HG03432 (cell line): ENCODE results near the gene NME7.

Experiments used
- ATAC-seq: cut with Tn5 transposase; IDR thresholded peaks from one replicate; pipeline ENCODE4 v1.9.1; 2021; ENCODE audit warnings: mild to moderate bottlenecking, moderate library complexity; ENCODE audit not compliant: unreplicated experiment

NME7 gene

DNA sequence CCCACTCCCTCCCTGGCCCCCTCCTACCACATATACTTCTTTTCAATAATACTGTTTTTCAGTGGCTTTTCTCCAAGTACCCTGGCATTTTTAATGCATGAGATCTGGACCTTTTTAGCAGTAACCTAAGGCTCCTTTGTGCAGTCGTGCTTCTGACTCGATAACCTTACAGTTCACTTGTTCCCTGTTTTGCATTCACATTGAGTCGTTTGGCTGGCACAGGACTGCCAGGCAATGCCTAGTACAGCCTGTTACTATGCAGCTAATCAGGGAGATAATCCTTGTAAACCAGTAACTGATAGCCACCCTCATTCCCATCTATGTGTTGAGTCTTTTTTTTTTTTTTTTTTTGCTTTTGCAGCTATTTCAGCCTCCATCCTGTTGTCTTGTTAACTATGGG is 257.4 kb downstream of the NME7 start:
- ATAC-seq = no peak

DNA sequence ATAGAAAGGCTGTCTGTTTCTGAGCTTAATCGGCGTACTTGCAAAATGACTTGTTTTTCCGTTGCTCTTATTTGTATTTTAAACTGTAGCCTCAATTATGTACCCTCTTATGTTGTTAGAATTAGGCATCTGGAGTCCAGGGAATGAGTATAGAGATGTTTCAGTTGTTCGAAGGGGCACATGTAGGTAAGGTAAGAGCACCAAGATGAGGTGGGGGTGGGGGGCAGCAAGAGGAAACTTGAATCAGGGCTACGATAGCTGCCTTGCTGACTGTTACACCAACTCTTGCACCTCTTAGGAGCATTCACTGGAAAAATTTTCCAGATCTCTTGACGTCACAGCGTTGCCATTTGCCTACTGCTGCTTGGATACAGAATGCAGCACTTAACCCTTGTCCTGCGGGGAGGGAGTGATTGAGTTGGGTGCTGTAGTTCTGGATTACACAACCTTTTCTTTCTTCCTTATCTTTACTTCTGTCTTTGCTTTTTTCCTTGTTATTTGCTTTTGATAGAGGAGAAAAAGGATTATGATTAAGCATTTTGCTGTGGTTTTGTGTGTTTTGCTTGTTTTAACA is 257.9 kb downstream of the NME7 start:
- ATAC-seq = no peak

DNA sequence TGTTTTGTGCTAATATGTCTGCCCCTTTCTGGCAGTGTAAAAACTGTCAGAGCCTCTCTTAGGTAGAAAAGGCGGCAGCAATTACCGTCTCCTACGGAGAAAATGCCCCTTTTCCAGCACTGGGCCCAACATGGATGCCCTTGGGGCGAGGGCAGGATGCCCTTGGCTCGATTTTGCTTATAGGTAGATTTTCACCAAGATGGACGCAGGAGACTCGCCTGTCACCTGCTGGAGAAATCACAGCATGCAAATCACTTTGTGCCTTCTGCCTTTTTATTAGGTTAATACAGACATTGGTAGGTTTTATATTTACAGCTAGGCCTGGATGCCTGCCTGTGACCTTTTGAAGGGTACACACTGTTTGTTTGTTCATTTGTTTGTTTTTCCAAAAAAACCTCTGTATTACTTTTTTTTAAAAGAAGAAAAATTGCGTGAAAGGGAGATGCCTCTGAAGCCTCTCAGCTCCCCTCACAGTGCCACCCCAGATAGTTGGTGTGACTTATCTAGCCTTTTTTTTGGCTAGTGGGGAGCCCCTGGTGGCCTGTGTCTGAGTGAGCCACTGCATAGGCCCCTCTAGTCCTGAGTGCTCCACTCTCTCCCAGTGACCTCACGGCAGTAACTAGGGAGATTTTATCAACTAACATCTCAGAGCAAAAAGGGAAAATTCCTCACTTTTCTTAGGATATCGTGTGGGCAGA is 258.6 kb downstream of the NME7 start:
- no peak for ATAC-seq

DNA sequence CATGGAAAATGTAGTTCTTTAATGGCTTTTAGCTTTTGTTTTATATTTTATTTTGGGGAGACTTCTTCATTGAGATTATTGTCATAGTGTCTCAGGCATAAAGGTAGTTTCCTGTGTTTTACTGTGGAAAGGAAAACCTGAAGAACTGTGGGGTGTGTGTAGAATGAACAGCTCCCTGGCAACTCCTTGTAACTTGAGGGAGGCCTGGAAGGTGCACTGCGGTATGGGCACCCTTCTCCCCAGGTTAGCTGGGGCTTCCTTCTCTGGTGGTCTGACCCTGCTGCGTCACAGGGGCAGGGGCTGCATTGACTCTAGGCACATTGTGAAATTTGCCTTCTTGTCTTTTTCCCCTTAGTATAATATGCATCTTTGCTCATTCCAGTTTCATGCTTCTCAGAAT is 259.4 kb downstream of the NME7 start:
- ATAC-seq = no peak

DNA sequence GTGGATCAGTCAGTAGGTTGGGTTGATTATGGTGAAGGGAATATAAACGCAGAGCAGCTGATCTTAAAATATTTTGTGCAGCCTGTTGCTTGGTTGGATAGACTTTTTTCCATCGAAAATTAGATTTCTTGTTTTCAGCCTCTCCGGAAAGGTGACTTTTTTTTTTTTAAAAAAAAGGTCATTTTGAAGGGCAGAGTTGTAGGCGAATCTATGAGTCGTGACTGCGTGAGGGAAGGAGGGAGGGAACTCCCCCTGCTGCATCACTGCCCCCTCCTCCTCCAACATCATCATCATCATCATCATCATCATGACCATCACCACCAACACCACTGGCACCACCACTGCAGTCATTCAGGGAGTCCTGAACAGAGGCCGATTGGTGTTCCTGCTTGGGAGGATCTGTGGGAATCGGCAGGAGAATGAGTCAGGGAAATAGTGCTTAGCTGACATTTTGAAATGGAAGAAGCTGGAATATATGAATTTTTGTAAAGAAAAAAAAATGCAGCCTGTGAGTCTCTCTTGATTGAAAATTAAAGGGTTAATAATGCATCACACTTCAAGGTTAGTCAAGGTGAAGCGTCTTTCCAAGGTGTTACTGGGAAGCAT is 259.9 kb downstream of the NME7 start:
- no peak for ATAC-seq

DNA sequence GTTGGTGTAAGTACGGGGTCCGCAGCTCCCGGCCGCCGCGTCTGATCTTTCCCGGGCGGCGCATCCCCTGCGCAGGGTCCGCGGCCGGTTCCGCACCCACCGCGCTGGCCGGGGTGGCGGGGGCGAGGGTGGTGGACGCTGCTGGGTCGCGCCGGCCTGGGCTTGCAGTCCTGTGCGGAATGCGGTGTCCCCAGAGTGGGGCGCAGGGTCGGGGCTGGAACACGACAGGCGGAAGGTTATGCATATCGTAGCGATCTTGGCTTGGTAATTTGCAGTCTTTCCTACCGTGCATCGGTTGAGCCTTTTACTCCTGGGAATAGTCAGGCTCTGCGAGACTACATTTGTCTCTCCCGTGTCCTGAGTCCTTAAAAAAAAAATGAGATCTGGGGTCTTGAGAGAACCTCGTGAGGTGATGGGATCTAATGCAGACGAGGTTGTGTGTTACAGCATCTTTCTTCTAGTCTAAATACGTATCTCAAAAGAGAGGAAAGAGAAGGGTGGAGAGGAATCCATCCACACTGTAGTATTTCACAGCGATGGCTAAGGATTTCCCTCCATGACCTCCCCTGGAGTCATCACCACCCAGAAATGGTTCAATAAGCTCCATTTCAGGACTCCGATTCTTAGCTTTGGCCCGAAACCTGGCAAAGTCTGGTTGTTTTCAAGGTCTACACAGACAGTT is 260.5 kb downstream of the NME7 start:
- ATAC-seq = no peak

DNA sequence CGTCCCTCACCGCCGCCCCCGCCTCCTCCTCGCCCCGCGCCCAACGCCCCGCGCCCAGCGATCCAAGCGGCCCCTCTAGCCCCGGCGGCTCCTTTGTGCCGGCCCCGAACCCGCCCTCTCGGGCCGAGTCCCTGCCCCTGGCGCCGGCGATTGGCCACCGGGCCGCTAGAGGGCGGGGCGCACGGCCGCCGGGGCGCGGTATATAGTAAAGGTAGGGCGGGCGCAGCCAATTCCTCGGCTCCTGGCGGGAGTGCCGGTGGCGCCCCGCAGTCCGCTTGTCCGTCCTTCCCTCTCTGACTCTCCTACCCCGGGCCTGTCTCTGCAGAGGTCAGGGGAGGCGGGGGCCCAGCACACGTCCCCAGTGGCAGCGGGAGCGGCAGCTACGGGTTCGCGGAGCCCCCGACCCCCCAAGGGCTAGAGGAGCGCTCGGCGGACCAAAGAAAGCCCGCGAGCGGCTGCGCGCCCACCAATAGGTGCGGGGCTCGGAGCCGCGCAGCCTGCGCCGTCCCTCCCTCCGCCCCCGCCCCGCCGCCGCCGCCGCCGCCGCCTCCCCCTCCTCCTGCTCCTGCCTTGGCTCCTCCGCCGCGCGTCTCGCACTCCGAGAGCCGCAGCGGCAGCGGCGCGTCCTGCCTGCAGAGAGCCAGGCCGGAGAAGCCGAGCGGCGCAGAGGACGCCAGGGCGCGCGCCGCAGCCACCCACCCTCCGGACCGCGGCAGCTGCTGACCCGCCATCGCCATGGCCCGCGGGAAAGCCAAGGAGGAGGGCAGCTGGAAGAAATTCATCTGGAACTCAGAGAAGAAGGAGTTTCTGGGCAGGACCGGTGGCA is 261.3 kb downstream of the NME7 start, which contains the start of gene ATP1B1:
TSS of gene ATP1B1 (plus strand) at position 596 of the 826 bp plus-strand sequence. CDS start at position 736, 140 bp downstream.
- peak; percentile 89 for ATAC-seq

DNA sequence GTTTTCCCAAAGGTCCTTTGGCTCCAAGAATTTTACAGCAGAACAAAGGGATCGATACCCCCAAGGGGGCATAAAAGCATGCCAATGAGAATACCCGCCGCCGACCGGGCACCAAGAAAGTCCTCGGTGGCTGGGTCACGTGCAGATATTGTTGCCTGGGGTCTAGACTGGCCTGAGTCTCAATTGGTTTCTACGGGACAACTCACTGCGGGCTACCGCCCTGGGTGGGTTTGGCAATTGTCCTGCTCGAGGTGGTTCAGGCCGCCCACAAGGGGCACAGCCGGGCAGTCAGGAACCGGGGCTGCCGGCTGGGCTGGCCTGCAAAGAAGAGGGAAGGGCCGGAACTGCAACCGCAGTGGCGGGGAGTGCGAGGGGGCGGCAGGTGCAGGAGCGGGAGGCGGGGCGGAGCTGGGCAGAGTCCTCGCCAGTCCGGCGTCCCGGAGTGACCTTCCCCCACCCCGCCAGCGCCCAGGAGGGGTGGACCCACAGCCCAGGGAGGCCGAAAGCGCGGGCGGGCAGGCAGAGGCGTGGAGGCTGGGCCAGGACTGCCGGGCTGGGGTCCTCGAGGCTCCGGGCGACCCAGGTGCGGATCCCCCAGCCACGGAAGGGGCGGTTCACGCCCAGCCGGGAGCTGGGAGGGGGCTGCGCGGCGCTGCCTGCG is 262.0 kb downstream of the NME7 start:
- ATAC-seq = peak; percentile 46

DNA sequence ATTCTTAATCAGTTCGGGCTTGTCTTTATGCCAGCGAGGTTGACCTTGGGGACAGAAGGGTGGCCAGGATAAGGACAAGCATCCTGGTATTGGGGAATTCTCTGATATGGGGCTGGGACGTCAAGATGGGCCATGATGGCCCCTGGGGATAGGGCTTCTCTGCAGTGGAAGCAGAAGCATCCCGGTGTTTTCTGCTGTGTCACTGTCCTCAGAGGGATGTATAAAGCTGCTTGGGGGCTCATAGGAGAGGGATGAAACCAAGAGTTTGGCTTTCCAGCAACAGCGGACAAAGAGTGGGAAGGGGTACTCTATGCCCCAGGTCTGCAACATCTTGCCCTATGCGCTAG is 262.5 kb downstream of the NME7 start:
- ATAC-seq = no peak

DNA sequence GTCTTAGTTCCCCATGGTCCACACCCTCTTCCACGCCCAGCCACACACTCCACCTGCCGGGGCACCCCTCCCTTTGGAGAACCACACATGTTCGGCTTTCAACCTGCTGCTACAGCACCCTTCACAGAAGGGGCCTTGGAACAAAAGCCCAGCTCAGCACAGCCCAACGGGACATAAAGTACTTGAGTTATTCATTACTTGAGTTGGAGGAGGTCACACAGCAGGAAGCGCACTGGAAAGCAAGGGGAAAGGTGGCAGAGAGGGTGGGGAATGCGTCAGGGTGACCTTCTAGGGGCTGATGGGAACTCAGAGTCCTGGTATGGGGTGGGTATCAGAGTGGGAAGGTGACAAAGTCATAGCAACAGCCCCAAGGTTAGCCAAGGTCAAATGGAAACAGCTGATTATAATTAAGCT is 264.1 kb downstream of the NME7 start:
- no peak for ATAC-seq

DNA sequence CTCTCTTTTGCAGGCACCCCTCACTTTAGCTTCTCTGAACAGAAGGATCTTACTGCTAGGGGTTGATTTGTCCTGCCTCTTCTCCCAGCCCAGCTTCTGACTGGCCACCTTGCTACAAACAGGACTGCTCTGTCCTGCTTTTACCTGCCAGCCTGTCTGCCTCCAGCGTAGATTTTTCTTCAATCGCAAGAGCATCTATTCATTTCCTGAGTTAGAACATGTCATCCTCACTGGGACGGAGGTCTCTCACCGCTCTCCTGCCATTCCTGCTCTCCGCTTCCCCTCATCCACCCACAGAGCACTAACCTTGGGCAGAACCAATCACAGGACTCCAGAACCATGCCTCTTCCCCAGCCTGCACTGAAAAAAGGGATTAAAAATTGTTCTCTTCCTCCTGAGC is 264.6 kb downstream of the NME7 start:
- ATAC-seq = no peak

DNA sequence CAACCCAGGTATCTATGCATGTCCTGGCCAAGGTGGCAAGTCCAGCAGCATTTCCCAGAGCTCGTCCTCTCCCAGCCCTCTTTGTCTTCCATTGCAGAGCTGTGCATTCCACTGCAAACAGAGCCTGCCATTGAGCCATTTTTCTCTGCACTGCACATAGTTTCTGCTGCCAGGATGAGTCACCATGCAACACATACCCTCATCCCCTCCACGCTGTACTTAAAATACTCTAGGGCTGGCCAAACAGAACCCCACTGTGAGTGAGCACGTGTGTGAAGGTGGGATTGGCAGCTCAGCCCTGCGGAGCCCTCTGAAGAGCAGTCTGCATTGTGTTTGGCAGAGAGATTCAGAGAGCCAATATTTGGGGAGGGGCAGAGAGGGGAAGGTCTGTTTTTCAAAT is 265.0 kb downstream of the NME7 start:
- no peak for ATAC-seq

DNA sequence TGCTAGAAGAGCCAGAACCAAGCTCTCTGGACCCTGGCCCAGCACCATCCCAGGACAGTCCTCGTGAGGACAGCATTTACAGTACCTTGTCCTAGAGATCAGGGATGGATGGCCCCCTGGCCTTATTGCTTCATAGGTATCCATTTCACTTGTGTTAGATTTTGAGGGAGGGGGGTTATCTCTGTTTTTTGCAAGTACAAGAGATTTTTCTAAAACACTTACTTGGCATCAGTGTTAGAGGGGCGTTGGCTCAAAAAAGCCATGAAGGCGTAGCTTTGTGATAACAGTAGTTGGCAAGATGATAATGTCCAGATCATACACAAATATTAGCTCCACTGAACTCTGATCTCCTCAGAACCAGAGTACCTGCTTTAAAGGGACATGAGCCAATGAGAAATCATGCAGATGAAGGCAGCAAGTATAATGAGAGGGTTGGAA is 266.9 kb downstream of the NME7 start:
- no peak for ATAC-seq

DNA sequence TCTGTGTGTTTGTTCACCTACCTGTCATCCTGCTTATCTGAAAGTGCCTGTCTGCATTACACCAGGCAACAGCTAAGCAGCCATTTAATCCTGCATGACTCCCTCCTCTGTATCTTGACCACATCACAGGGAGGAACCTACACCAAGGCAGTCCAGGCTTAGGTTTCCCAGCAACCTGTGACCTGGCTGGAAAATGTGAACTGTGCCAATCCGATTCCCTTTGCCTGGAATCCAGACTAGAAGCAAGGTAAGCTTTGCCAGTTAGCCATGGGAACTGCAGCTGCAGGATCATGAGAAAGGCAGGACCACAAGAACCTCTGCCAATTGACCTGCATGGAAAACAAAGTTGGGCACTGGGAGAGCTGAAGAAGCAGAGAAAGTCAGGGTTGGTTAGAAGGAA is 267.4 kb downstream of the NME7 start:
- no peak for ATAC-seq

DNA sequence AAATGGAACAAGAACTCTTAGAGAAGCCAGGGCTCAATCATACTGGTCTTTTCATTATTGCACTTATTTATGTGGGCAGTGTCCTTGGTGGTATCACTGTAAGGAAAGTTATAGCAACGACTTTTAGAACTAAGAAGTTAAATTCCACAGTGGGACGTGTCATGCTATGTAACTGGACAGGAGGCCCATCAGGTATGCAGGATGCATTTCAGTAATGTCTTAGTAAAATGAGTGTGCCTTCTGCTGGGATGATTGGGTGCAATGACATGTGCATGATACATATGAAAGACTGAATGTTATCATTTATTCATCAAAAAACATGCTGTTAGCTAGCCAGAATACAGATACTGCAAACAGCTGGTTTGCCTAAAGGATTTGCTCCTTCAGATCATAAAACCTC is 268.0 kb downstream of the NME7 start:
- ATAC-seq = no peak

DNA sequence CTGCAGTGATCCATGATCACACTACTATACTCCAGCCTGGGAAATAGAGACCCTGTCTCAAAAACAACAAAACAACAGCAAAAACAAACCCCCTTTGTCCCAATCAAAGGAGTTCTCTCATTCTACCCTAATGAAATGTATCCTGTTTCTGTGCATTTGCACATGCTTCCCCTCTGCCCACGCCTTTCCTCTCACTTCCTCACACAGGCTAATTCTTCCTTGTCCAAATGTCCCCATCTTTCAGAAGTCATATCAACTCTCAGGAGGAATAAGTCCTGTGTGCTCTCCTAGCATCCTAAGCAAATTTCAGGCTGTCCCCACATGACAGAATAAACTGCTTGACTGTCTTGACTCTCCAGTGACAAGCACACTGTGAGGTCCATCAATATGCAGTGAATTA is 269.2 kb downstream of the NME7 start:
- ATAC-seq = no peak

DNA sequence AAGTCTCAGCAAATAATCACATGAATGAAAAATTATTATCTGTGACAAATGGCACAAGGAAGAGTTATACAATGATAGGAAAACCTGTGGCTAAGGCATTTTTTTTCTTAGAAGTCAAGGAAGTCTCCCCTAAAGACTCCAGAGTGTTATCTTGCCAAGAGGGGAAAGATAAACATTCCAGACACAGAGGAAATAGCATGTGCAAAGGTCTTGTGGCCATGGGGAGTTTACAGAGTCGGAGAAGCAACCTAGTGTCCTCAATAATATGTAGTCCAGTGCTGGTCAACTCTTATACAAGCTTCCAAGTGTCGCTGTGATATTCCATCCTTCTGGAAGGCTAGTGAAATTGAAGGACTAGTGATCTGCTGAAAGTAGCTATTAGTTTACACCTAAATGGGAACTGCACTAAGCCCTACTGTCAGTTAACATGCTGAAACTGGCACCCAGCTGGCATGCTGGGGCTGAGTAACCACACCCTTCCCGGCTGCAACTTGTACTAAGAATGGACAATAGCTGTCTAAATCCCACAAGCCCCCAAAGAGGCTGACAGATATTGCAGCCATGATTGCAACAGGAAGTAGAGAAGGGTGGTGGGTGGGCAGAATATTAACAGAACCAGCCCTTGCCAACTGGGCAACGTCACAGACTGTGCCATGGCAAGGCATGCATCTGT is 272.6 kb downstream of the NME7 start:
- no peak for ATAC-seq

DNA sequence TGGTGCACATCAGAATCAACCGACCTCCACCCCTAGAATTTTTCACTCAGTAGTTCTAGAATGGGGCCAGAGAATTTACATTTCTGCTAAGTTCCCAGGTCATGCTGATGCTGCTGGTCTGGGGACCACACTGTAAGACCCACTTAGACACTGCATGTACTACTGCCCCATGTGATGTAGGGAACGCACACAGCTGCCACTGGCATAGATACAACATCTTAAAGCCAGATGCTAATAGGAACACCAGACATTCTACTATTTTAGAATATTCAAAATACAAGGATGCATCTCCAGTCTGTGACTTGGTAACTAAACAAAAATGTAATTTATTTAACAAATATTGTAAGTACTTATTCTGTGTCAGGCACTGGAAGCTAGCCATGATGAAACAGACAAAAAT is 275.2 kb downstream of the NME7 start:
- ATAC-seq = no peak

DNA sequence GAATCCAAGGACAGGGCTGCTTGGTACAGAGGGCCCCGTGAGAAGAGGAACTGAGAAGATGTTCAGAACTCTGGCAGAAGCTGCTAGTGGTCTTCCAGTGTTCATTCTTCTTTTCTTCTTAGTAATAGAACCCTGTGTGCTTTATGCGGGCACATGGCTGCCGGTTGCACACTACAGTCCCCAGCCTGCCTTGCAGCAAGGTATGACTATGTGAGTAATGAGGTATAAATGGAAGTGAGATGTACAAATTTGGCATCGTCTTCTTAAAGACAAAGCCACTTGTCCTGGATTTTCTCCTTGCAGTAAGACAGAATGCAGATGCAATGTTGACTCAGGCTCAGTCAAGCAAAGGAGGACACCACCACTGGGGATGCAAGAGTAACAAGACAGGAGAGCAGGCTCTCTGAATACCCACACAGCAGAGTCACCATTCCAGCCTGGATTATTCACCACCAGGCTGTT is 276.1 kb downstream of the NME7 start:
- peak; percentile 73 for ATAC-seq

DNA sequence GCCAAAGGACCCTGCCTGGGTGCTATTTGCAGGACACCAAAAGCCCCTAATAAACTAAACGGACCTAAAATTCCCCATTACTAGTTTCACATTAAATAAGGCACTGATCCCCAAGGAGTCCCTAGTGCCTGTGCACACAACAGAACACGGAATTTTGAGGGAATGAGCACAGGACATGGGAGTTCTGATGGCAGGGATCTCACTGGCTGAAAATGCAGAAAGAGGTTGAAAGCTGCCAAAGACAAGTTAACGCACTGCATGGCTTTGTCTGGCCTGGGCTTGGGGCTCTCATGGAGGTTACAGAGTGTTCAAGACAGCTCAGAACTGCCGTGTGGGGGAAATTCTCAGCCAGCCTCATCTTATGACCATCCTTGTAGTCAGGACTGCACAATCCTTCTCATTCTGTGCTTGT is 276.7 kb downstream of the NME7 start:
- ATAC-seq = peak; percentile 36
